Stimulated activated CD8-positive, alpha-beta memory T cell treated with anti-CD3 and anti-CD28 coated beads, Interleukin-7, amount 100 ng/mL, for 4 hours (primary cell): ENCODE data around the gene CMTM2.
"Not testable (repeated sequence)": the region's sequence is repeated elsewhere in the genome, so short reads cannot be mapped to it uniquely, and the experiment has no call there.

Experiments used
- DNase-seq, 2 donors: peaks; one replicate each; pipeline ENCODE4 v3.0.0-alpha.2; 2020; ENCODE audit warnings: low read depth in 2 of 2

The CMTM2 gene

DNA sequence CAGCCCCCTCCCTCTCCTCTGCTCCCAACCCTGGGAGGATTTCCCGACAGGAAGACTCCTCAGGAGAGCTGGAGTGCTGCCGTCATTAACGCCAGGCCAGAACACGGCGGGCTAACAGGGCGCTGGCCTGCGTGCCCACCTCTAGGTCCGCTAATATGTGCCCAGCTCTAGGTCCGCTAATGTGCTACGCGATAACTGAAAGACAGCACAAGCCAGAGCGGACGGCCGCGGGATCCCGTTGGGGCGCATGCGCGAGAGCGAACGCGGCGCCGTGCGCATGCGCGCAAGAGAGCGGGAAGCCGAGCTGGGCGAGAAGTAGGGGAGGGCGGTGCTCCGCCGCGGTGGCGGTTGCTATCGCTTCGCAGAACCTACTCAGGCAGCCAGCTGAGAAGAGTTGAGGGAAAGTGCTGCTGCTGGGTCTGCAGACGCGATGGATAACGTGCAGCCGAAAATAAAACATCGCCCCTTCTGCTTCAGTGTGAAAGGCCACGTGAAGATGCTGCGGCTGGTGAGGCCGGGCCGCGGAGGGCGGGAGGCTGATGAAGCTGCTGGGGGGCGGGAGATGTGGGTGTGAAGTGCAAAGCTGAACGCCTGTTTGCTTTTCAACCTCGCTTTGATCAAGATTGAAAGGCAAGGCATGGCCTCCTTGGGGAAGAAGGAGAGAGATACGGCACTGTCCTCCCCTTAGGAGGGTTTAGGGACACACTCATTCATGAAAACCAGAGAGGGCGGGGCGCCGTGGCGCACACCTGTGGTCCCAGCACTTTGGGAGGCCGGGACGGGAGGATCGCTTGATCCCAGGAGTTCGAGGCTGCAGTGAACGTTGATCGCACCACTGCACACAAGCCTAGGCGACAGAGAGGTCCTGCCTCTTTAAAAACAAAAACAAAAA, 26.7 kb upstream of the CMTM2 start, which contains the start of gene CKLF:
Gene CKLF, plus strand, starts transcription at position 291 of the 892 bp plus-strand sequence. Its CDS starts 140 bp downstream, at position 431.
- peak; percentile 78 to 87 for DNase-seq

DNA sequence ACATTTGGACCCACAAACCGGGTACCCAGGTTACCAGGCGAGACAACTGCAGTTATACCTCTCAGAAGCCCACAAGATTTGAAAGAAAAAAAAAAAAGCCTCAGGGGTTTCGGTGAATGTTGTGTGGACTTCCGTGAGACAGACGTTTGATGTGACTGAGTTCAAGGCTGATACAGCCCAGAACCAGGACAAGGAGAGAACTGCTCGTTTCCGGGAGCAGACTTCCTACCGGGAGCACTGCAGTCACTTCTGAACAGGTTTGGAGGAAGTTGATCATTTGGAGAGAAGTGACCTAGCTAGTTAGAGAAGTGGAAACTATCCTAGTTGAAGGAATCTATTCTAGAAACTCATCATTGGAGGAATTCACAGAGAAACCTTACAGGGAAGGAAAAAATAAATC, 26.0 kb upstream of the CMTM2 start:
- DNase-seq, result no peak

DNA sequence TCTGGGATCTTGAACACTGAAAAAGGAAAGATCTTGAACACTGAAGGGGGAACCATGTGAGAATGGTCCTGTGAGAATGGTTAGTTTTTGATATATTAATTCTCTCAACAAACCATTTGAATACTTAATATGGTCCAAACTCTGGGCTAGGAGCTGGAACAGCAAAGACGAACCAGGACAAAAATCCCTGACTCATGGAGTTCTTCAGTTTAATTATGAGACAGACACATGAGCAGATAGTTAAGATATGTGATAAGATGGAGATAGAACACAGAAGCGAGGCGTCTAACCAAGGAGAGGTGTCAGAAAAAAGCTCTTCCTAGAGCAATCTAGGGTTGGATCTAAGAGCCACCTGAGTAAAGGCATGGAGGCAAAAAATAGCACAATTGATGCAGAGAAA, 25.2 kb upstream of the CMTM2 start:
- no peak for DNase-seq

DNA sequence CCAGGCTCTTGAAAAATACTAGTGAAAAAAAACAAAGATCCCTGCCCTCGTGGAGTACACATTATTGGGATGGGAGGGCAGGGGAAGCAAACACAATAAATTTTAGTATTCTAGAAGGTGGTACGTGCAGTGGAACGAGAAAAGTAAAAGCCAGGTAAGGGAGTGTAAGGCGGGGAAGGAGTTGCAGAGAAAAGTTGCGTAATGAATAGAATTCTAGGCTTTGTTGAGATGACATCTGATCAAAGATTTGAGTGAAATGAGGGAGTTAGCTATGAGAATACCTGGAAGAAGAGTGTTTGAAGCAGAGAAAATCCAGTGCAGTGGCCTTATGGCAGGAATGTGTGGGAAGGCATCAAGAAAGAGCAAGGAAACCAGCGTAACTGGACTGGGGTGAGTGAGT, 24.8 kb upstream of the CMTM2 start:
- DNase-seq, result no peak

DNA sequence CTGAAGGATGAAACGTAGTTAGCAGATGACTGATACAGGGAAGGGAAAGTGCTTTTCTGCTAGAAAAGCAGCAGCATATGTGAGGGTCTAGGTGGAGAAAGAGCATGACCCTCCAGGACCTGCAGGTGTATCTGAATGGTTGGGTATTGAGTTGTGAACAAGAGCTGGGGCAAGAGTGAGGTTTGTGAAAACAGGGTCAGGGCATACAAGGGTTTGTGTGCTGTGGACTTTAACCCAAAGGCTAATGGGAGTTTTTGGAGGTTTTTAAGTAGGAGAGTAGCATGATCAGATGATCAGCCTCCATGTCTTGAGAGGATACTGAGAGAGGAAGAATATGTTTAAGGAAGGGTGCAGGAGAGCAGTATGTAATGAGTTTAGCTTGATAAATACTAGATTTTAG, 19.2 kb upstream of the CMTM2 start:
- DNase-seq, result no peak

DNA sequence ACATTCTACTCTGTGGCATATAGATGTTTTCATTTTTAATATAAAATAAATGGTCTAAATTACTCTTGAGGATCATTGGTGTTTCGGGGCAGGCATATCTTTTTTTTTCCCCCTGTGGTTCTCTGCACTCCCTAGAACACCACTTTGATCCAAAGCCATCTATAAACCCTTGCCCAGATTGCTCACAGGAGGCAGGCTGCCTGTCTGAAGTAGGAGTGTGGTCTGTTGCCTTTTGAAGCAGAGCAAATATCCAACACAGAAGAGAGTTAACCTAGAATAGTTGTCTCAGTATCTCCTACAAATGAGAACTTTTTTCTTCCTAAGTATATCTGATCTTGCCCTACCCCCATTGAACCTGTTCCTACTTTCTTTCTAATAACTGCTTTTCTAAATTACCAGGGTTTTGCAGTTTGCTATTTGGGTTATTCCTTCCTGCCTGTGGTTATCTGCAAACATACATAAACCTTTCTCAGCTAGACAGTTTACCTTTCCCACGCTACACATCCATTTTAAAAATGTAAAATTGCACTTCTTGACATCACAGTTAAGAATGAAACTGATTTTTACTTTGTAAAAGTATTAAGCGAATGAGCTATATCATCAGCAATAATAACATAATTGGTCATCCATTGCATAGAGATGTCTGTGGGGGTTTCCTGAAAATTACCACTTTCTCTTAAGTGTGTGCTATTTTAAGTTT, 17.7 kb upstream of the CMTM2 start:
- no peak for DNase-seq

DNA sequence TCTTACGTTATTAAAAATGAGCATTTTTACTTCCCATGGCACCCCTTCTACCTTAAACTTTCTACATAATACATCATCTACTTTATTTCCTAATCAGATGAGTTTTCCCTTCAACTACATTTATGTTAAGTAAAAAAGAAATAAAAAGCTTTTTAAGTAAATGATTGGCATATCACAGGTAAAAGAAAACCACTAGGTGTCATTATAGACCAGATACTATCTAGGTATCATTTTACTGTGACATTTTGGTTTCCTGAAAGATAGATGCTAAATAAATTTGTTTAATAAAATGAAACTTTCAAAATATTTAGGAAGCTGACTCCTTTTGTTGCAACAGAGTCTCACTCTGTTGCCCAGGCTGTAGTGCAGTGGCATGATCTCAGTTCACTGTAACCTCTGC, 16.9 kb upstream of the CMTM2 start:
- DNase-seq, result no peak

DNA sequence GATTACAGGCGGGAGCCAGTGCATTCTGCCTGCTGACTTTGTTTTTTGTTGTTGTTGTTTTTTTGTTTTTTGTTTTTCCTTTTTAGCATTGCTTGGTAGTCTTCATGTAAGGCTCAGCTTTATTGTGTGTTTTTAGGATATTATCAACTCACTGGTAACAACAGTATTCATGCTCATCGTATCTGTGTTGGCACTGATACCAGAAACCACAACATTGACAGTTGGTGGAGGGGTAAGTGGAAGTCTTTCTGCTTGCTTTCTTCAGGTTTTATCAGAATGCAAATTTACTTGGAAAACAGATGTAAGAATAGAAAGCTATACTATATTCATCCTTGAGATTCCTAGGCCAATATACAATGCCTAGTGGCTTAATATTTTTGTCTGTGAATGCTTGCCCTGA, 16.3 kb upstream of the CMTM2 start:
- no peak for DNase-seq

DNA sequence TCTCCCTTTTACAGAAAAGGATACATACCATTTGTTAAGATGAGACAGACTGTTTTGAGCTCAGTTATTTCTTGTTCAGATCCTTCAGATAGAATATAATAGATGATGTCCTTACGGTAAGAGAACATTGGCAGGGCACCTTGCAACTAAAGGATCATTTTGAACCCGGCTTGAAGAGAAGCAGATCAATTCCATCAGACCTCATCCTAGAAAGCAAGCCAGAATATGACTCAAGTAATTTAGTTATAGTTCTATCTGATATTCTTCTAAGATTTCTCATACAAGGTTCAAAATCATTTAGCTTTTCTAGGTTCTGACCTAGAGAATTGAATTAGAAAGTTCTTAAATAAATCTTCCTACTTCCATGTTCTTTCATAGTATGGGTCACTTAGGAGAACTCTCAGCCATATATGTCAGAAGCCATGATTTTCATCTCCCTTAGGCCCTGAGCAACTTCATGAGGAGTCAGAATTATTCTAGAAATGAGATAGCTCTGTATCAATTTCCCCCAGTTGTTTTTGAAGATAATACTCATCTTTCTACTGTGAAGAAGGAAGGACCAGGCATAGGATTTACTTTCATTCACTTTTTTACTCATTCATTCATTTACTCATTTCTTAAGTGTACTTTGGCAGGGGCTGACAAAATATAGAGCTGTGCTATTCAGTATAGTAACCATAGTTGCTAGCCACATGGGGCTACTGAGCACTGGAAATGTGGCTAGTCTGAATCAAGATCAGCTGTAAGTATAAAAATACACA, 15.5 kb upstream of the CMTM2 start:
- no peak for DNase-seq

DNA sequence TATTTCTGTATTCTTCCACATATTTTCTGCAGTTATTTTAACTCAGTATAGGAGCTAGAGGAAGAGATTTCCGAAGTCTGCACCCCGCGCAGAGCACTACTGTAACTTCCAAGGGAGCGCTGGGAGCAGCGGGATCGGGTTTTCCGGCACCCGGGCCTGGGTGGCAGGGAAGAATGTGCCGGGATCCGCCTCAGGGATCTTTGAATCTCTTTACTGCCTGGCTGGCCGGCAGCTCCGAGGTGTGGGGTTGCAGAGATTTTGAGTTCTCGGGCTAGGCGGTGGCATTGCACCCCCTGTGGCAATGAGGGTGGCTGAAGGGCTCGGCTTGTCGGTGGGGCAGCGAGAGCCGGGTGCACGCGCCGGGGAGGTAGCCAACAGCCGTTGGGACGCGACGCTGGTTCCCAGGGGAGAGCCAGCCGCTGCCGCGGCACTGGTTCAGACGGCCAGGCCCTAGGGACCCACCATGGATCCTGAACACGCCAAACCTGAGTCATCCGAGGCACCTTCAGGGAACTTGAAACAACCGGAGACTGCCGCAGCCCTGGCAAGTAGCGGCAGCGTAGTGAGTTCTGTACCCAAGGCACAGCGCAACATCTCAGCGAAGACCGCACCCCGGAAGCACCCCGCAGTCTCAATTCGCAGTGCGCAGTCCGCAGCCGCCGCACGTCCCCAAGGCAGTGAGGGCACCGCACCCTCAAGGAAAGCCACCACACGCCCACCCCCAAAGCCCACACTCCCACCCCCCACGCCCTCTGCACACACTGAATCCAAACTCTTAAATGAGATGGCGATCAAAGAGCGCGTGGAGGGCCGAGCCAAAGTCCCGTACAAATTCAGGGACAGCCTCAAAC, 13.0 kb upstream of the CMTM2 start, which contains the start of gene CMTM1:
Gene CMTM1, plus strand, starts transcription at position 389 of the 851 bp plus-strand sequence. Its CDS starts 75 bp downstream, at position 464.
- DNase-seq, result no peak

DNA sequence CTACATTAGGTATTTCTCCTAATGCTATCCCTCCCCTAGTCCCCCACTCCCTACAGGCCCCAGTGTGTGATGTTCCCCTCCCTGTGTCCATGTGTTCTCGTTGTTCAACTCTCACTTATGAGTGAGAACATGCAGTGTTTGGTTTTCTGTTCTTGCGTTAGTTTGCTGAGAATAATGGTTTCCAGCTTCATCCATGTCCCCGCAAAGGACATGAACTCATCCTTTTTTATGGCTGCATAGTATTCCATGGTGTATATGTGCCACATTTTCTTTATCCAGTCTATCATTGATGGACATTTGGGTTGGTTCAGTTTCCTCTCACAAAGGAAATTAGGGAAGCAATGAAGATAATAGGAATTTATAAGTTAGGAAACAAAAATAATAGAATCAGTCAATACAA, 12.0 kb upstream of the CMTM2 start:
- not testable (repeated sequence) for DNase-seq

DNA sequence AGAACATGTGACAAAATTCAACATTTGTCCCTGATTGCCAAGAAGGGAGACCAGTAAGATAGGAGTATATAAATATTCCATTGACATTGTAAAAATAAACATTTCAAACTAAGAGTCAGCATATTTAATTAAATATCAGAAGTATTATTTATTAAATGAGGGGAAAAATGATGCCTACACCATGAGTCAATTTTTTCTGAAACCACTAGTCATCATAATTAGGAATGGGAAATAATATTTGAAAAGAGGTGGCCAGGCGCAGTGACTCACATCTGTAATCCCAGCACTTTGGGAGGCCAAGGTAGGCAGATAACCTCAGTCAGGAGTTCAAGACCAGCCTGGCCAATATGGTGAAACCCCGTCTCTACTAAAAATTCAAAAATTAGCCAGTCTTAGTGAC, 10.9 kb upstream of the CMTM2 start:
- DNase-seq, result no peak

DNA sequence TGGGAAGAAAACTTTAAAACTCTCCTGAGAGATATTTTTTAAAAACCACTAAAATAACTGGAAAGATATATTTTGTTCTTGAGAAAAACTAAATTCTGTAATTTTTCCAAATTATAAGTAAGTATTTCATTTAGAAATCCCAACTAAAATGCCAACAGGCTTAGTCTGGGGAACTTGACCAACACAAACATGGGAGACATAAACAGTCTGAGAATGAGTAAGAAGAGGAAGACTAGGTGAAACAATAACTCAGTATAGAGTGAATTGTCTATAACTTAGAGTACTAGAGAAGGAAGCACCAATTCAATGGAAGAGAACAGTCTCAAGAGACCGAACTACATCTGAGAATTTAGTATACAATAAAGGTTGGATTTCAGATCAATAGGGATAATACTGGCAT, 10.1 kb upstream of the CMTM2 start:
- no peak for DNase-seq

DNA sequence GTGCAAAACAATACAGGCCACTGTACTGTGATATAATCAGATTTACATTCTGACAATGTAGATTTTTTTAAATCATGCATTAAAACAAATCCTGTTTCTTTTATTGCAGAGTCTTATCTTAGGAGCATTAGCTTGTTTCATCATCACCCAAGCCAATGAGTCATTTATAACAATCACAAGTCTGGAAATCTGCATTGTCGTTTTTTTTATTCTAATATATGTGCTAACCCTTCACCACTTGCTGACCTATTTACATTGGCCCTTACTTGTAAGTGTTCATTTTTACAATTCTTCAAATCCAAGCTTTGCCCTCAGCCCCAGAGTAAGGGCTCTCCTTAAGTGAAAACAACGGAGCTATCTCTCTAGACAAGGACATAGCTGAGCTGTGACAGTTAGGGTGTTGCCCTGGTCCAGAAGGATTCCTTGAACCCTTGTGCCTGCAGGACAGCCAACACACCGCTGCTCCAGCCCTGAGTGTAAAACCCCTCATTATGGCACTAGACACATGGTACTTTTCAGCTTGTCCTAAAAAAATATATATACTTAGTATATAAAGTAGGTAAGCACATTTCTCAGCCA, 9.3 kb upstream of the CMTM2 start:
- DNase-seq, result no peak

DNA sequence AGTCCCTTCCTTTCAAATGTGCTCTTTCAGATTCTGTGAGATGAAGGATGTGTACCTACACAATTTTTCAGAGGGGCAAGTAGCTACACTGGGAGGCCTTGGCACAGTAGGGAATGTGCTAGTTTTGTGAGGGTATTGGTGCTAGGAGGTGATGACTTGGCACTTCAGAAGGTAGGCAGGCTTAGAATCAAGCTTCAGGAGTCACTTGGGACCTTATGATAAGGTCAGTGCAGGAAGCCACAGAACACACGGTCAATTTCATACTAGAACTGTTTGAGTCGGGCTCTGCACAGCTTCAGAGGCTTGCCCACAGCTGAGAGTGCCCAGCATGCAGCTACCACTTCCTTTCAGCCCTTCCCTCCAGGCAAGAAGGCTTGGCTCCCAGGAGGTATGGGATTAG, 6.9 kb upstream of the CMTM2 start:
- DNase-seq, result no peak

DNA sequence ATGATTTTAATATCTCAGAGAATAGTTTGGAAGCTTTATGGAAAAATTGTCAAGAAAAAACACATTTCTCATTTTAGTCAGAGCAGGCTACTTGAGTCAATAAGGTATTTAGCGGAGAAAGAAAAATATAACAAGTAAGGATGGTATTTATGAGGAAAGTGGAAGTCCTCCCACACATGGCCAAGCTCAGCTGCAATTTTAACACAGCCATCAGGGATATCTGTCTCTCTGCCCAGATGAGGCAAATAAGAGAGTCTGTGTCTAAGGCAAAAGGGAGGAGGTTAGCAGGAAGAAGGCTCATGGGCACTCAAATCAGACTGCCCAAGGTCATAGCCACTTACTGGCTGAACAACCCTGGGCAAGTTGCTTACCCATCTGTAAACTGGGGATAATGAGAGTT, 5.2 kb upstream of the CMTM2 start:
- DNase-seq, result no peak

DNA sequence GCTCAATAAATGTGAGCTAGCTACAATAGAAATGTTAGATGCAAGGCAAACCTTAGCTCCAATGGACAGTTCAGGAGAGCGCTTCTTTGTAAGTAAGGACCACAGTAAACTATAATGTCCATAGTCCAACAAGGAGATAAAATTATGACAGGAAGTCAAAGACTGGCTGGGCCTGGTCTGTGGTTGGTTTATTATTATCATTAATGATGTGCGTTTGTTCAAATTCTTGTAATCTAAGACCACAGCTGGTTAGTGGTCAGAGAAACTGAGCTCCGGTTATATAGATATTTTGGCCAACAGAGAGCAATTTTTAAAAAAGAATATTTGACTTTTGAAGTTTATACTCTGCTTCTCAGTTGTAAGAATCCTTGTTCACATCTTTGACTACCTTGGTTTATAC, 4.7 kb upstream of the CMTM2 start:
- DNase-seq, result no peak

DNA sequence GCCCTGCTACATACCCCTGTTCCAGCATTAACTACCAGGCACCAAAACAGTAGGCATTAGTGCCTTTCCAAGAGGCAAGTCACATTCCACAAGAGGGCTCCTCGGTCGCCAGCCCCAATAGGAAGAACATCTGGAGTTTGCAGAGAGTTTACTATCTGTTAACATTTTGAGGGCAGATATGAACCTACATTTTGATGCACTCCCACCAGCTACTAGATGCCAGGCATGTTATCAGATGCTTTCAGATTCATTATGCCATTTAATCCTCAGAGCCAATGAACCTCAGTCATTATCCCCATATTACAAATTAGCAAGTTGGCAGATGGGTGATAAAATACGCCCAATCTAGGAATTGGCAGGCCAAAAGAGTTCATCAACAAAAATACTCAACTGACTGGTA, 4.2 kb upstream of the CMTM2 start:
- no peak for DNase-seq

DNA sequence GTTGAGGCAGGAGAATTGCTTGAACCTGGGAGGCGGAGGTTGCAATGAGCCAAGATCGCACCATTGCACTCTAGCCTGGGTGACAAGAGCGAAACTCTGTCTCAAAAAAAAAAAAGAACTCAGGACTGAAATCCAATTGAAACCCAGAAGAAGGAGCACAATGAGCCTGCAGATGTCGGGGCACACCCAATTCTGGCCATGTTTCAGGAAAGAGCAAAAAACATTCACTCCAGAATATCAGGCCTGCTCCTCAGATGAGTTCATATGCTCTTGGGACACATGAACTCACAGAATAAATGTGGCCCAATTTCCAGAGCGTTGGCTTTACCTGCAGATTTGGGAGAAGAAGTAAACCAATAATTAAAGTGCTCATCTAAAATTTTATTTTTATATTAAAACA, 3.0 kb upstream of the CMTM2 start:
- DNase-seq, result no peak

DNA sequence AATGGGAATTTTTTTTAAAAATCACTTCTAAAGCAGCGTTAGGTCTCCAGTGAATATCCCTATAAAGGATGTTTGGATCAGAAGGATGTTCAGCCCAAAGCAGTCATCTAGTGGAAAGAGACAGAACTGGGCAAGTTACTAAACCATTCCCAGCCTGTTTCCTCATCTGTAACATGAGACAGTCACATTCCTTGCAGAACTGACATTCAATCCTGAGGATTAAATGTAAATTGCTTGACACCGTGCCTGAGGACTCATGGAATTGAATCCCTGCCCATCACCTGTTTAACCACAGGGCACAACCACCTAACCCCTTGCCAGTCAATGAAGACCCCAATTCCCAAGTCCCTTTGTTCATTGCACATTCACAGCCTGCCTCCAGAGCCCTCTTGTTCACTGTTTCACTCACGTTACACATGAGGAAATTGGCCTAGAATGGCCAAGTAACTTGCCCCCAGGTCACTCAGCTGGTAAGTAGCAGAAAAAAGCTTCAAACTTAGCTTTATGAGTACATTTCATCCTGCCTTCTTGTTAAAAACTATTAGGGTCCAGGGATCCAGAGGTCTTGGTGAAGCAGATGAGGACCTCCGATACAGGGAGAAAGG, 1.4 kb downstream of the CMTM2 start:
- DNase-seq, result no peak
